ENCODE results near the gene RAPGEF2. TPM values are rescaled to one million over a fixed set of nuclear protein-coding genes. Genes with fewer than 3 reads are reported as not detected.

The RAPGEF2 gene
- total RNA-seq, 2 donors from 2014 or later, result 38.2 to 46.7 TPM

DNA sequence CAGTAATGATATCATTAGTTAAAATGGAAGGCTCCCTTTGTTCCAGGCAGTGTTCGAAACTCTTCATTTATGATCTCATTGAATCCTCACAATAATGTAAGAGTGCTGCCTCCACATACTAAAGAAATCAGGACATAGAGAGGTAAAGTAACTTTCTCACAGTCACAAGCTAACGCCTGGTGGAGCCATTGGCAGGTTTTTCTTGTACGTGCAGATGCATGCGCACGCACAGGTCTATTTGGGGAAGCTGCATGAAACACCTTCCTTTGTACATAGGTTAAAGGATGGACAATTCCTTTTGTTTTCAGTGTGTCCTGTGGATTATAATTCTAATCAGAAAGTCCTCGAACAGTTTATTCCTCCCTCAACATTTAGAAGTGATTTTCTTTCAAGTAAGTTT, 176.2 kb downstream of the RAPGEF2 start:
- Histone ChIP-seq H3K27ac (no peak overlapping the region), H3K36me3 (replicated peaks in 1 of 2; ENCODE audit: insufficient read depth in 1 of 2, low read depth in 2 of 2) (no peaks in the 10 kb centered on the region), H3K9me3 (no peaks in the 10 kb centered on the region), H3K4me1 (peaks cover 36% of the 10 kb centered on the region), H3K4me3 (no peak overlapping the region), H3K27me3 (no peaks in the 10 kb centered on the region)
- intact Hi-C loops (cut with DNase I), result no loop called here
- DNase-seq, result no peak
- WGBS, 2 donors, result 91 to 92% methylated on average over 6 of the region's 6 CpGs
- no peak for TF ChIP-seq POLR2A (IDR thresholded peaks at IDR 0.05)
- TF ChIP-seq, protein P1, sequence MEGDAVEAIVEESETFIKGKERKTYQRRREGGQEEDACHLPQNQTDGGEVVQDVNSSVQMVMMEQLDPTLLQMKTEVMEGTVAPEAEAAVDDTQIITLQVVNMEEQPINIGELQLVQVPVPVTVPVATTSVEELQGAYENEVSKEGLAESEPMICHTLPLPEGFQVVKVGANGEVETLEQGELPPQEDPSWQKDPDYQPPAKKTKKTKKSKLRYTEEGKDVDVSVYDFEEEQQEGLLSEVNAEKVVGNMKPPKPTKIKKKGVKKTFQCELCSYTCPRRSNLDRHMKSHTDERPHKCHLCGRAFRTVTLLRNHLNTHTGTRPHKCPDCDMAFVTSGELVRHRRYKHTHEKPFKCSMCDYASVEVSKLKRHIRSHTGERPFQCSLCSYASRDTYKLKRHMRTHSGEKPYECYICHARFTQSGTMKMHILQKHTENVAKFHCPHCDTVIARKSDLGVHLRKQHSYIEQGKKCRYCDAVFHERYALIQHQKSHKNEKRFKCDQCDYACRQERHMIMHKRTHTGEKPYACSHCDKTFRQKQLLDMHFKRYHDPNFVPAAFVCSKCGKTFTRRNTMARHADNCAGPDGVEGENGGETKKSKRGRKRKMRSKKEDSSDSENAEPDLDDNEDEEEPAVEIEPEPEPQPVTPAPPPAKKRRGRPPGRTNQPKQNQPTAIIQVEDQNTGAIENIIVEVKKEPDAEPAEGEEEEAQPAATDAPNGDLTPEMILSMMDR (IDR thresholded peaks at IDR 0.05), result no peak
- ATAC-seq, result no peak

DNA sequence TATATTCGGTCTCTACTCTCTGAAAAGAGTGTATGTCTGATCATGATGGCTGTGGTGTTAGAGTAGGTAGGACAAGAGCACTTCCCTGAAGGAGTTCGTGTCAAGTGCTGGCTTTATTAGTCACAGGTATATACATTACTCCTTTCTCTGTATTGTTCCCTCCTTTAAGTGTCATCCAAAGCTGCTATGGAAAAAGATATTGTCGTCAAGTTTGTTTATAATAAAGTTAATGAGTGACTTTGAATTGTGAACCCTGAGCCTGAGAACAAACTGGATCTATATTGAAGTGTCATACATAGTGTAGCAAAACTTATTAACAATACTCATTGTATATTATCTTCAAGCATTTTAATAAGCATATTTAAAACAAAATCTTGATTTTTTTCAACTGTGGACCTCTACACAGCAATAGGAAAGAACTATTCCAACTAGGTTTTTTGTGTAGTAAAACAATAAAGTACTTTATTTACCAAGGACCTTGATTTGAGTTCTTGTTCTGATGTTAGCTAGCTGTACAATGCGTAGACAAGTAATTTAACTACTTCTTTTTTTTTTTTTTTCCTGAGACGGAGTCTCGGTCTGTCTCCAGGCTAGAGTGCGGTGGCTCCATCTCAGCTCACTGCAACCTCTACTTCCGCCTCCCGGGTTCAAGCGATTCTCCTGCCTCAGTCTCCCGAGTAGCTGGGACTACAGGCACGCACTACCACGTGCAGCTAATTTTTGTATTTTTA, 177.7 kb downstream of the RAPGEF2 start:
- DNase-seq (no peak), ATAC-seq (peak; percentile 56)
- H3K9me3 ChIP-seq, result no peaks in the 10 kb centered on the region
- no peaks in the 10 kb centered on the region for H3K36me3 ChIP-seq (replicated peaks in 1 of 2; ENCODE audit: insufficient read depth in 1 of 2, low read depth in 2 of 2)
- TF ChIP-seq, protein P1 (IDR thresholded peaks at IDR 0.05), result no peak
- no peak for TF ChIP-seq POLR2A (IDR thresholded peaks at IDR 0.05)
- 68 to 71% methylated on average over 13 of the region's 13 CpGs for WGBS, 2 donors
- intact Hi-C loops (cut with DNase I), result no loop called here
- H3K4me1 ChIP-seq, result peaks cover 37% of the 10 kb centered on the region
- no peaks in the 10 kb centered on the region for H3K27me3 ChIP-seq
- H3K4me3 ChIP-seq, result no peak overlapping the region
- peak overlapping the region in 2 of 4 donors; percentile 12 to 42 for H3K27ac ChIP-seq

DNA sequence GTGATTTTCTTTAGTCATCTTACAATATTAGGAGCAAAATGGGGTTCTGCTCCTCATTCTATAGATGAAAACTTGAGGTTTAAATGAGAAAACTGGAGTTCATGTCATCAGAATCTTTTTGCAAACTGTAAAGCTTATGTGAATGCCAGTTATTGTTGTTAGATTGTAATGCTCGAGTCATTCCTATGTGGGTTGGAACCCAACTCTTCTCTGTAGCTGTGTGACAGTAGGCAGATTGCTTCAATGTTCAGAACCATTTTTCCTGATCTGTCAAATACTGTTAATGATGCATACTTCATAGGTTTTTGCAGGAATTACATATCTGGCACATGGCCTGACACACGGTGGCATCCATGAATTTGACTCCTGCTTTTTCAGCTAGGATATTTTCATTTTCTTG, 178.9 kb downstream of the RAPGEF2 start:
- H3K4me3 ChIP-seq, result no peak overlapping the region
- no peaks in the 10 kb centered on the region for H3K36me3 ChIP-seq (replicated peaks in 1 of 2; ENCODE audit: insufficient read depth in 1 of 2, low read depth in 2 of 2)
- TF ChIP-seq POLR2A (IDR thresholded peaks at IDR 0.05), result no peak
- TF ChIP-seq, protein P1 (IDR thresholded peaks at IDR 0.05), result no peak
- 90 to 98% methylated on average over 2 of the region's 2 CpGs for WGBS, 2 donors
- intact Hi-C loops (cut with DNase I), result no loop called here
- ATAC-seq (no peak), DNase-seq (no peak)
- no peaks in the 10 kb centered on the region for H3K9me3 ChIP-seq
- peaks cover 37% of the 10 kb centered on the region for H3K4me1 ChIP-seq
- H3K27ac ChIP-seq, result no peak overlapping the region
- no peaks in the 10 kb centered on the region for H3K27me3 ChIP-seq

DNA sequence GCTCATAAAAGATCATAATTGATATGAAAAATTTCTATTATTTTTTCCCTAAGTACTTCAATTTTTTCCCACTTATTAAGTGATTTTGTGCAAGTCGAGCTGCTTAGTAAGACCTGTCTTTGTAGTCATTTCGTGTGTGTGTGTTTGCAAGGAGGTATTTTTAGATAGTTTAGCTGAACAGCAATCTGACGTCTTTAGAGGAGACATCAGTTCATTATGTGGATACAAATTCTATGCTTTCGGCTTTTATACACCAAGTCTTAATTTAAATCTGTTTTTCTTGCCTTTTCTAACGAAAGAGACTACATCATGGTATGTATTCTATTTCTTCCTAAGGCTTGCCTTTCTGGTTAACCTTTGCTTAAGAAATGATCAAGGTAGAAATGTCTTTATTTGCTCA, 179.4 kb downstream of the RAPGEF2 start:
- no peak overlapping the region for H3K27ac ChIP-seq
- no peak overlapping the region for H3K4me3 ChIP-seq
- intact Hi-C loops (cut with DNase I), result no loop called here
- H3K9me3 ChIP-seq, result no peaks in the 10 kb centered on the region
- peaks cover 37% of the 10 kb centered on the region for H3K4me1 ChIP-seq
- no peaks in the 10 kb centered on the region for H3K27me3 ChIP-seq
- H3K36me3 ChIP-seq (replicated peaks in 1 of 2; ENCODE audit: insufficient read depth in 1 of 2, low read depth in 2 of 2), result no peaks in the 10 kb centered on the region
- 81 to 84% methylated on average over 5 of the region's 5 CpGs for WGBS, 2 donors
- no peak for ATAC-seq
- no peak for DNase-seq
- TF ChIP-seq POLR2A (IDR thresholded peaks at IDR 0.05), result no peak
- TF ChIP-seq, protein P1 (IDR thresholded peaks at IDR 0.05), result no peak

DNA sequence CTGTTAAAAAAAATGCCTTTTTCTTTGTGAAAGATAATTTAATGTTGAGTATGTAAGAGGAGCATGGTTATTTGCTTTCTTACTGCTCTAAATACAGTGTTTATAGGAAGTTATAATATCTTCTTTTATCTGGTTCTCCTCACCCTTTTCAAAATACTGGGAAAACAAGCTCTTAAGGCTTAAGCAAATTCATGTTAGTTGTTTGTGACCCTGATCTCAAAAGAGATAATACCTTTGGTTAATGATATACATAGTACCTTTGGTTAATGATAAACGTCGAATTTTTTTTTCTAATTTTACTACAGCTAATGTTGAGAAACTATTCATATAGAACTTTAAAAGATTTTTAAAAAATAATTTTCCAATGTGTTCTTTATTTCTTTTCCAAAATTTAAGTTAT, 180.1 kb downstream of the RAPGEF2 start:
- intact Hi-C loops (cut with DNase I), result no loop called here
- H3K36me3 ChIP-seq (replicated peaks in 1 of 2; ENCODE audit: insufficient read depth in 1 of 2, low read depth in 2 of 2), result no peaks in the 10 kb centered on the region
- H3K4me3 ChIP-seq, result no peak overlapping the region
- ATAC-seq (no peak), DNase-seq (no peak)
- WGBS, 2 donors, result 17 to 18% methylated on average over 2 of the region's 2 CpGs
- no peaks in the 10 kb centered on the region for H3K27me3 ChIP-seq
- no peak overlapping the region for H3K27ac ChIP-seq
- peaks cover 37% of the 10 kb centered on the region for H3K4me1 ChIP-seq
- no peak for TF ChIP-seq POLR2A (IDR thresholded peaks at IDR 0.05)
- TF ChIP-seq, protein P1 (IDR thresholded peaks at IDR 0.05), result no peak
- no peaks in the 10 kb centered on the region for H3K9me3 ChIP-seq
